A673 (cell line): ENCODE results near the gene OR6C4. TPM values are rescaled to one million over a fixed set of nuclear protein-coding genes. Genes with fewer than 3 reads are reported as not detected.
"Not testable (repeated sequence)": the region's sequence is repeated elsewhere in the genome, so short reads cannot be mapped to it uniquely, and the experiment has no call there.

ENCODE experiments used
- BruUV-seq: library from RNA; stranded (reverse); fragments of 400-500 nt; replicated peaks from 2 replicates; lab custom pipeline; 2021; lab: Mats Ljungman, UMichigan
- CTCF ChIA-PET: fragments of 300-600 bp; sonication (Branson Sonifier 250); formaldehyde crosslinking; loops from one replicate; lab custom pipeline; 2022; ENCODE audit warnings: antibody characterized with exemption; lab: Charles Lee
- POLR2A ChIA-PET: fragments of 300-600 bp; sonication (Branson Sonifier 250); formaldehyde crosslinking; loops from one replicate; lab custom pipeline; 2022; ENCODE audit warnings: antibody characterized with exemption; ENCODE audit not compliant: low non-redundant PET; lab: Charles Lee
- DNase-seq: peaks from one replicate; pipeline ENCODE4 v3.0.0-alpha.2; 2015; ENCODE audit warnings: low spot score
- H3K27ac ChIP-seq: fragments of 200-600 bp; sonication (generic); 2 replicates; pipeline ENCODE4 v1.5.1; 2016; ENCODE audit warnings: mixed run types, low read depth, mild to moderate bottlenecking, mixed read lengths, antibody characterized with exemption, low read length; ENCODE audit not compliant: poor library complexity, severe bottlenecking
- H3K27me3 ChIP-seq: fragments of 200-600 bp; sonication (generic); replicated peaks from 2 replicates; pipeline ENCODE4 v1.6.1; 2017; ENCODE audit warnings: mixed run types, low read depth, mild to moderate bottlenecking, mixed read lengths, antibody characterized with exemption, low read length; ENCODE audit not compliant: insufficient read depth, poor library complexity
- H3K36me3 ChIP-seq: fragments of 200-600 bp; sonication (generic); 2 replicates; pipeline ENCODE4 v1.6.1; 2016; ENCODE audit warnings: mixed run types, mild to moderate bottlenecking, mixed read lengths, antibody characterized with exemption, low read length; ENCODE audit not compliant: insufficient read depth, poor library complexity, severe bottlenecking
- H3K4me1 ChIP-seq: fragments of 200-600 bp; sonication (generic); 2 replicates; pipeline ENCODE4 v1.6.1; 2017; ENCODE audit warnings: mixed run types, mild to moderate bottlenecking, mixed read lengths, antibody characterized with exemption, low read length; ENCODE audit not compliant: insufficient read depth, poor library complexity, severe bottlenecking
- H3K4me3 ChIP-seq: fragments of 200-600 bp; sonication (generic); 2 replicates; pipeline ENCODE4 v1.5.1; 2016; ENCODE audit warnings: low read depth, mixed run types, mild to moderate bottlenecking, mixed read lengths, low read length; ENCODE audit not compliant: poor library complexity, severe bottlenecking
- H3K9me3 ChIP-seq: fragments of 200-600 bp; sonication (generic); 2 replicates; pipeline ENCODE4 v1.6.1; 2016; ENCODE audit warnings: mixed run types, low read depth, mild to moderate bottlenecking, mixed read lengths, antibody characterized with exemption, low read length; ENCODE audit not compliant: poor library complexity, severe bottlenecking
- CTCF ChIP-seq: fragments of 300-800, 200-600 bp; sonication (generic); conservative IDR thresholded peaks from 2 replicates; pipeline ENCODE4 v1.5.1; 2017; ENCODE audit warnings: low read depth, mild to moderate bottlenecking, antibody characterized with exemption, low read length, moderate library complexity, mixed read lengths
- EZH2 ChIP-seq: fragments of 200-600 bp; sonication (generic); IDR thresholded peaks from 2 replicates; pipeline ENCODE4 v1.6.1; 2017; ENCODE audit warnings: borderline replicate concordance, low read depth, mild to moderate bottlenecking, mixed read lengths, antibody characterized with exemption, low read length; ENCODE audit not compliant: poor library complexity, severe bottlenecking
- intact Hi-C: fragments of 100-400 bp; cut with micrococcal nuclease; formaldehyde crosslinking; loops from one replicate; pipeline ENCODE4 v1.10.0; 2022; ENCODE audit not compliant: unreplicated experiment
- total RNA-seq: library from RNA; stranded (reverse); gene quantifications from 2 replicates; pipeline ENCODE4 v1.2.3, GENCODE V29; 2021

OR6C4 gene
- total RNA-seq, 1 experiment from 2014 or later, result not detected

GRCh38 chr12:55570689-55571088, 21.3 kb downstream of the OR6C4 start:
- H3K27me3 ChIP-seq, H3K36me3 ChIP-seq, H3K27ac ChIP-seq, CTCF ChIA-PET, H3K4me1 ChIP-seq, DNase-seq, H3K9me3 ChIP-seq, H3K4me3 ChIP-seq, POLR2A ChIA-PET, BruUV-seq, intact Hi-C loops: not testable (repeated sequence)

- no peaks in the 10 kb centered on the region for H3K9me3 ChIP-seq
- no peaks in the 10 kb centered on the region for H3K36me3 ChIP-seq
- H3K27ac ChIP-seq, result no peak within 1 kb of the TSS
- no peak within 1 kb of the TSS for H3K4me3 ChIP-seq
- no peak for TF ChIP-seq EZH2
- no peak for TF ChIP-seq CTCF
- BruUV-seq, result no TSS peak
- DNase-seq, result no peak
- H3K4me1 ChIP-seq, result no peaks in the 10 kb centered on the region
- intact Hi-C loops, result no loop called here
- ChIA-PET POLR2A (no interaction called here), CTCF (no interaction called here)
- H3K27me3 ChIP-seq, result no peaks in the 10 kb centered on the region
These were observed 22.8 kb downstream of the OR6C4 start, which contains the start of gene OR2AP1 for GRCh38 chr12:55572168-55572567. OR2AP1 (plus strand) TSS chr12:55572468; CDS start chr12:55574415, 1,947 bp downstream.

- no TSS peak for BruUV-seq
- POLR2A ChIA-PET, result no interaction called here
These were observed 32.7 kb downstream of the OR6C4 start for GRCh38 chr12:55582066-55582465.

More at GRCh38 chr12:55582066-55582465, 32.7 kb downstream of the OR6C4 start:
- peaks cover 29% of the 10 kb centered on the region for H3K27me3 ChIP-seq
- DNase-seq, result no peak
- H3K27ac ChIP-seq, result no peak overlapping the region
- CTCF ChIA-PET, result no interaction called here
- no peak overlapping the region for H3K4me3 ChIP-seq
- intact Hi-C loops, result no loop called here
- no peak for TF ChIP-seq CTCF
- TF ChIP-seq EZH2, result no peak
- H3K36me3 ChIP-seq, result no peaks in the 10 kb centered on the region
- no peaks in the 10 kb centered on the region for H3K4me1 ChIP-seq
- no peaks in the 10 kb centered on the region for H3K9me3 ChIP-seq
